A549 (cell line): ENCODE measurements around the gene PLCH2. TPM values are rescaled to one million over a fixed set of nuclear protein-coding genes. Genes with fewer than 3 reads are reported as not detected.

Source experiments
- ATAC-seq, 2 experiments: fragments of 200-7000 bp in 1 of 2; fragments of >200 bp in 1 of 2; cut with Nextera tagmentation in 1 of 2; cut with Tn5 transposase in 1 of 2; 3 replicates each; pipeline versions ENCODE4 v1.8.0 to v1.9.1; 2018 to 2020; ENCODE audit warnings: mild to moderate bottlenecking in 1 of 2, moderate library complexity in 1 of 2
- CTCF ChIA-PET: fragments of 300-600 bp; sonication (Branson Sonifier 250); formaldehyde crosslinking; extraction: SDS; loops from one replicate; lab custom pipeline; 2021; ENCODE audit warnings: antibody characterized with exemption, inconsistent platforms; lab: Yijun Ruan, JAX
- POLR2A ChIA-PET: fragments of 350-600 bp; formaldehyde crosslinking; extraction: SDS; loops from one replicate; lab custom pipeline; 2021; ENCODE audit warnings: antibody characterized with exemption, inconsistent platforms; lab: Yijun Ruan, JAX
- DNase-seq, 2 experiments: peaks; one replicate each; pipeline versions ENCODE4 v3.0.0 to v3.0.0-alpha.2; 2011 to 2016; ENCODE audit warnings: low read depth in 1 of 2, low spot score in 1 of 2
- FAIRE-seq: peaks from 2 replicates; lab custom pipeline; 2011; peaks lifted over from hg19 to GRCh38; lab: Jason Lieb, UNC
- H3K27ac ChIP-seq, 2 experiments: fragments of >200 bp; sonication (Bioruptor Twin); formaldehyde crosslinking; 3 replicates each; pipeline ENCODE4 v1.5.1; 2016 to 2017
- H3K4me1 ChIP-seq: fragments of >200 bp; sonication (Bioruptor Twin); formaldehyde crosslinking; 3 replicates; pipeline ENCODE4 v1.6.1; 2016
- H3K4me2 ChIP-seq: fragments of >200 bp; sonication (Bioruptor Twin); formaldehyde crosslinking; 3 replicates; pipeline ENCODE4 v1.6.1; 2016
- H3K4me3 ChIP-seq: fragments of >200 bp; sonication (Bioruptor Twin); formaldehyde crosslinking; 3 replicates; pipeline ENCODE4 v1.5.1; 2016
- H3K9me3 ChIP-seq: fragments of >200 bp; sonication (Bioruptor Twin); formaldehyde crosslinking; 3 replicates; pipeline ENCODE4 v1.6.1; 2016
- ATOH8 ChIP-seq: fragments of 250-450 bp; sonication (Bioruptor Pico); IDR thresholded peaks from 2 replicates; pipeline ENCODE4 v1.5.0; 2020; ENCODE audit warnings: low read depth, mild to moderate bottlenecking, moderate library complexity
- BHLHE40 ChIP-seq: IDR thresholded peaks from 2 replicates; pipeline ENCODE4 v1.6.1; 2012; ENCODE audit warnings: low read depth, low read length, inconsistent platforms
- CBX2 ChIP-seq: fragments of 200-600 bp; sonication (generic); IDR thresholded peaks from 2 replicates; pipeline ENCODE4 v1.6.1; 2016; ENCODE audit warnings: low read depth, mild to moderate bottlenecking, borderline replicate concordance
- CHD2 ChIP-seq: fragments of 150-350 bp; IDR thresholded peaks from 2 replicates; pipeline ENCODE4 v1.6.1; 2014; ENCODE audit warnings: low read length; ENCODE audit not compliant: partially characterized antibody
- CTCF ChIP-seq: fragments of >200 bp; sonication (Bioruptor Twin); formaldehyde crosslinking; IDR thresholded peaks from 3 replicates; pipeline ENCODE4 v1.5.1; 2016
- EHF ChIP-seq: fragments of 250-450 bp; sonication (Bioruptor Pico); IDR thresholded peaks from 2 replicates; pipeline ENCODE4 v1.5.0; 2020; ENCODE audit warnings: mild to moderate bottlenecking
- ESRRA ChIP-seq: fragments of 150-350 bp; IDR thresholded peaks from 2 replicates; pipeline ENCODE4 v1.6.1; 2014; ENCODE audit warnings: mild to moderate bottlenecking, low read length, borderline replicate concordance
- FOSB ChIP-seq: fragments of 250-450 bp; sonication (Bioruptor Pico); IDR thresholded peaks from 2 replicates; pipeline ENCODE4 v1.5.0; 2020; ENCODE audit warnings: mild to moderate bottlenecking, moderate library complexity
- HEYL ChIP-seq: fragments of 250-450 bp; sonication (Bioruptor Pico); IDR thresholded peaks from 2 replicates; pipeline ENCODE4 v1.8.0; 2021; ENCODE audit warnings: mild to moderate bottlenecking, moderate library complexity
- JUN ChIP-seq, 2 experiments: fragments of >200 bp; sonication (Bioruptor Twin); formaldehyde crosslinking; IDR thresholded peaks; 2 replicates in 1 of 2; 3 replicates in 1 of 2; pipeline ENCODE4 v1.6.1; 2016 to 2017
- KDM1A ChIP-seq: fragments of 200-600 bp; sonication (generic); IDR thresholded peaks from 2 replicates; pipeline ENCODE4 v1.6.1; 2016; ENCODE audit warnings: low read depth, mild to moderate bottlenecking
- MAZ ChIP-seq: fragments of 150-350 bp; IDR thresholded peaks from 2 replicates; pipeline ENCODE4 v1.6.1; 2014; ENCODE audit warnings: antibody characterized with exemption, low read depth, low read length, borderline replicate concordance
- PHF8 ChIP-seq: fragments of 200-600 bp; sonication (generic); IDR thresholded peaks from 2 replicates; pipeline ENCODE4 v1.6.1; 2016; ENCODE audit warnings: low read depth, mild to moderate bottlenecking, antibody characterized with exemption, moderate library complexity, borderline replicate concordance
- POLR2A ChIP-seq: IDR thresholded peaks from 2 replicates; pipeline ENCODE4 v1.6.1; 2012; ENCODE audit warnings: mild to moderate bottlenecking, low read length
- POLR2AphosphoS2 ChIP-seq: conservative IDR thresholded peaks from 2 replicates; pipeline ENCODE4 v1.6.1; 2012; ENCODE audit warnings: low read length, improper control_type of control experiment, inconsistent platforms
- RARB ChIP-seq: fragments of 250-450 bp; sonication (Bioruptor Pico); IDR thresholded peaks from 2 replicates; pipeline ENCODE4 v1.8.0; 2021; ENCODE audit warnings: mild to moderate bottlenecking, moderate library complexity
- TFCP2L1 ChIP-seq: fragments of 250-450 bp; sonication (Bioruptor Pico); IDR thresholded peaks from 2 replicates; pipeline ENCODE4 v1.5.0; 2021; ENCODE audit warnings: mild to moderate bottlenecking
- TP53 ChIP-seq: fragments of 250-450 bp; sonication (Bioruptor Pico); IDR thresholded peaks from 2 replicates; pipeline ENCODE4 v1.5.0; 2021; ENCODE audit warnings: mild to moderate bottlenecking, moderate library complexity
- ZNF302 ChIP-seq: fragments of 250-450 bp; sonication (Bioruptor Pico); IDR thresholded peaks from 2 replicates; pipeline ENCODE4 v1.9.0; 2021; ENCODE audit warnings: inconsistent platforms, mild to moderate bottlenecking, moderate library complexity
- WGBS: methylation state at CpG from one replicate; pipeline ENCODE4 v1.1.6; 2017; ENCODE audit errors: missing lambda C conversion rate; 5-methylcytosine and 5-hydroxymethylcytosine counted together
- polyA plus RNA-seq, 4 experiments: library from polyadenylated mRNA; depleted of rRNA in 3 of 4; stranded (reverse); fragments of >200 nt; fragmentation: RNase III in 1 of 4; extraction: RNeasy Plus Mini Kit Qiagen cat#74134 plus additional on column Dnase treatment in 1 of 4; gene quantifications; 2 replicates in 3 of 4; 3 replicates in 1 of 4; pipeline ENCODE4 v1.2.3, GENCODE V29; 2011 to 2017
- TF ChIP-seq, protein P1 (sequence below): fragments of 150-350 bp; IDR thresholded peaks from 2 replicates; pipeline ENCODE4 v1.6.1; 2014; ENCODE audit warnings: low read depth, mild to moderate bottlenecking, low read length

Gene PLCH2
- polyA plus RNA-seq, 2 of the 4 experiments (the other 2 are of a cell fraction): 0.10 to 0.18 TPM

- no peak overlapping the region for H3K4me2 ChIP-seq
- H3K9me3 ChIP-seq: no peaks in the 10 kb centered on the region
- H3K27ac ChIP-seq: no peak overlapping the region
- ATAC-seq (no peak), DNase-seq (no peak), FAIRE-seq (no peak)
- no peak overlapping the region for H3K4me3 ChIP-seq
- ChIA-PET POLR2A (no interaction called here), CTCF (no interaction called here)
- peaks cover 32% of the 10 kb centered on the region for H3K4me1 ChIP-seq
- 94% methylated on average over 6 of the region's 7 CpGs for WGBS
- TF ChIP-seq CBX2 (no peak), MAZ (no peak), CTCF (no peak), POLR2AphosphoS2 (no peak), CHD2 (no peak), RARB (CRISPR knock-in tag) (no peak), POLR2A (no peak), BHLHE40 (no peak), ATOH8 (CRISPR knock-in tag) (no peak), ESRRA (no peak), FOSB (CRISPR knock-in tag) (no peak), TFCP2L1 (CRISPR knock-in tag) (no peak), EHF (CRISPR knock-in tag) (no peak)
- TF ChIP-seq, protein P1, sequence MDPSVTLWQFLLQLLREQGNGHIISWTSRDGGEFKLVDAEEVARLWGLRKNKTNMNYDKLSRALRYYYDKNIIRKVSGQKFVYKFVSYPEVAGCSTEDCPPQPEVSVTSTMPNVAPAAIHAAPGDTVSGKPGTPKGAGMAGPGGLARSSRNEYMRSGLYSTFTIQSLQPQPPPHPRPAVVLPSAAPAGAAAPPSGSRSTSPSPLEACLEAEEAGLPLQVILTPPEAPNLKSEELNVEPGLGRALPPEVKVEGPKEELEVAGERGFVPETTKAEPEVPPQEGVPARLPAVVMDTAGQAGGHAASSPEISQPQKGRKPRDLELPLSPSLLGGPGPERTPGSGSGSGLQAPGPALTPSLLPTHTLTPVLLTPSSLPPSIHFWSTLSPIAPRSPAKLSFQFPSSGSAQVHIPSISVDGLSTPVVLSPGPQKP: no peak
Observed at GRCh38 chr1:2522230-2522629, 46.1 kb downstream of the PLCH2 start.

- WGBS: 57% methylated on average over 19 of the region's 32 CpGs
- Histone ChIP-seq H3K4me1 (peaks cover 34% of the 10 kb centered on the region), H3K27ac (peak overlapping the region; percentile 59 to 73), H3K4me2 (peak overlapping the region; percentile 89), H3K9me3 (no peaks in the 10 kb centered on the region), H3K4me3 (no peak overlapping the region)
- TF ChIP-seq JUN (IDR thresholded peaks at IDR 0.05) (no peak), HEYL (CRISPR knock-in tag) (no peak), FOSB (CRISPR knock-in tag) (no peak), ZNF302 (CRISPR knock-in tag) (no peak), TP53 (CRISPR knock-in tag) (no peak), KDM1A (no peak), PHF8 (no peak)
- ChIA-PET POLR2A (no interaction called here), CTCF (interaction anchor here (1.7 to 2.7 kb wide), 3 partner anchors 24 to 901 kb away, joined by 3 to 7 read pairs (median 6); no protein-coding TSS in a partner anchor)
- FAIRE-seq: no peak
- no peak for DNase-seq
- no peak for ATAC-seq
Observed at GRCh38 chr1:2523191-2523890, 47.3 kb downstream of the PLCH2 start.
